ENCODE results near the gene SYCP3. TPM values are rescaled to one million over a fixed set of nuclear protein-coding genes. Genes with fewer than 3 reads are reported as not detected.

The SYCP3 gene
- total RNA-seq, result 0.09 and 0.19 TPM in 2 replicates

DNA sequence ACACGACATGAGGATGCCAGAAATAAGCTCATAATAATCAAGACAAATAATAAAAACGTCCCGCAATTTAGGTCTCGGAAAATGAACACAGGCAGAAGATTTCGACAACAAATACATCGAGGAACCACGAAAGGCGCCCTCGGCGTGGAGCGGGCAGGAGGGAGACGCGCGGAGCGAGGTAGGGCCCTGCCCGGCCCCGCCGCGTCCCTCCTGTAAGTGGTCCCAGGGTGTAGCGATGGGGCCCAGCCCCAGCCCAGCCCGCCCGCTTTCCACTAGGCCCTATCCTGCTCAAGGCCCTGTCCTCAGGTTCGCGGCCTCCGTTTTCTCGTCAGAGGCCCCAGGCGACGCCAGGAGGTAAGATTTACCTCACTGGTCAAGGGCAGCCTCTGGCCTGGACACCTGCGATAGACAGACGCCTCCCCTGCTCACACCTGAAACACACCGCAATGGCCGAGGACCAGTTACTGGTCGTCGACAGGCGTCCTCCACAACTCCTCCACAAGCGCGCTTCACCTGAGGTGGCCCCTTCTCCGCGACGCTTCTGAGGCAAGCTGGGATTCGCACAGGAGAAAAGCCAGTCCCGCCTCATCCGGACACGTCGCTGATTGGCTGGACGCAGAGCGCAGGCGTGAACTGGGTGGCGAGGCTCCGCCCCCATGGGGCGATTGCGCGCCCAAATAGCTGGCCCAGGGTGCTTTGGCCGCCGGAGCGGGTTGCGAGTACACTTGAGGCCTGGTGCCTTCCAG, at the start of gene SYCP3:
Gene SYCP3, minus strand, starts transcription at position 543 of the 746 bp plus-strand sequence. CDS start 1,527 bp downstream, outside the sequence.

GRCh38 chr12:101697197-101697929, 41.9 kb downstream of the SYCP3 start, which contains the start of gene CHPT1:
TSS of gene CHPT1 (plus strand) at chr12:101697640. CDS start at chr12:101697862, 222 bp downstream.

Other genes with a start within 250 kb of the SYCP3 start
- not detected in 2 replicates for gene MYBPC1, start 144.5 kb downstream of the SYCP3 start, total RNA-seq
- gene CHPT1, start 41.8 kb downstream of the SYCP3 start, total RNA-seq, result 22.0 and 26.8 TPM in 2 replicates
- gene GNPTAB, start 91.5 kb upstream of the SYCP3 start, total RNA-seq, result 25.6 and 30.5 TPM in 2 replicates
- gene DRAM1, start 138.1 kb upstream of the SYCP3 start, total RNA-seq, result 18.4 and 27.4 TPM in 2 replicates